GM18907 (cell line): ENCODE results near the gene JPH2.
"Not testable (repeated sequence)": the region's sequence is repeated elsewhere in the genome, so short reads cannot be mapped to it uniquely, and the experiment has no call there.

Experiments
- ATAC-seq: cut with Tn5 transposase; IDR thresholded peaks from one replicate; pipeline ENCODE4 v1.9.1; 2021; ENCODE audit warnings: mild to moderate bottlenecking, moderate library complexity; ENCODE audit not compliant: unreplicated experiment

Gene JPH2

DNA sequence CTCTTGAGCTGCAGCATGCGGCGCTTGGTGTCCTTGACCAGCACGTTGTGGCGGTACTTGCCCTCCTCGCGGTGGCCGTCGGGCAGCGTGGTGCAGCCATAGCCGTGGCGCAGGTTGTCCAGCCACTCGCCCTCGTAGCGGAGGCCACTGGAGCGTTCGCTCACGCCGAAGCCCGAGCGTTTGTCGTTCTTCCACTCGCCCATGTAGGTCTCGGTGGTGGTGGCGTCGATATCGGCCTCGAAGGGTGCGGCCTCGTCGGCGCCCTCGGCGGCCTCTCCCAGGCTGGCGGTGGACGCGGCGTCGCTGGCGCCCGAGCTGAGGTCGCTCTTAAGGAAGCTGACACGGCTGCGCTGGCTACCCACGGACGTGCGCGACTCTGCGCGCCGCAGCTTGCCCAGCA is 27.3 kb downstream of the JPH2 start:
- ATAC-seq = no peak

DNA sequence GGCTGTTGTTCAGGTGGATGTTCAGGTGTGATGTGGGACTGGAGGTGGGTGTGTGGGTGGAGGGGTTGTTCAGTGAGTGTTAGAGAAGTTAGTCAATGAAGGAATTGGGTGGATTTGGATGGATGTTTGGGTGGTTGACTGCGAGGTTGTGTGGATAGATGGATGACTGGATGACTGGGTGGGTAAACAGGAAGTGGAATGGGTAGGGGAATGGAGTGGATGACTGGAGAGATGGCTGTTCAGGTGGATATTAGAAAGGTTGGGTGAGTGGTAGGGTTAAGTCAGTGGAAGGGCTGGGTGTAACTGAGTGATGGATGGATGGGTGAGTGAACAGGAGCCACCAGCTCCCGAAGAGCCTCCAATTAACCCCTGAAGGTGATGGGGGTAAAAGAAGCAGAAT is 27.9 kb downstream of the JPH2 start:
- no peak for ATAC-seq

DNA sequence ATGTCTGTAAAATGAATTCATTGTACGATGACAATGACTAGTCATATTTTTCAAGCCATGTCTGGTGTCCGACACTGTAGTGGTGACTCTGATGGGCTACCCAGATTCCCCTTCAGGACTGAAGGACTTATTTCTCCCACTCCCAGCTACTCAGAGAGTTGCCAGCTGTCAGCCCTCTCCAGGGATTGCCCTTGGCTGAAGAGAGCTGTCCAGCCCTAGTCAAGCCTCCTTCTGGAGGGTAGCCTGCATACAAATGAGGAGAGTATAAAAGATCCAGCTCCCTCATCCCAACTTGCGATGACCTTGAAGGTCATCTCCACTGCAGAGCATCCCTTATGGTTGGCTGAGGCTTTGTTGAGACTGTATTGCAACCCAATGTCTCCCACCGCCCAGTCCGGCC is 29.9 kb downstream of the JPH2 start:
- ATAC-seq = no peak

DNA sequence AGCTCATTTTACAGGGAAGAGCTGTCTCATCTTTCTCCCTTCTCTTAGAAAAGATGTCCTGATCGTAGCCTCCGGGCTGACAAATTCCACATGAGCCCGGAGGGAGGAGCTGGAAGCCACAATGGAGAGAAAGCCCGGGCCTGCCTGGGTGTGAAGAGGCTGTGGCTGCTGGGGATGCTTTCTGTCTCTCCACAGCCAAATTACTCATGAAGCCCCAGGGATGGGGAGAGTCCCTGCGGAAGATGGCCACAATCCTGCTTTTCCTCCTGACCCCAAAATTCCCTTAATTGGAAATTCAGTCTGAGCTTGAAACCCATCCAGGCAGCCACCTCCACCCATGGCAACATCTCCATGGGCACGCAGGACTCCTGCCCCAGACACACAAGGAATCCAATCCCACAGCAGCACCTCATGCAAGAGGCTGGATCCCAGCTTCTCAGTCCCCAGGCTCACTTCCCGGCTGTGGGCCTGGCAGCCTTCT is 32.4 kb downstream of the JPH2 start:
- ATAC-seq = no peak

DNA sequence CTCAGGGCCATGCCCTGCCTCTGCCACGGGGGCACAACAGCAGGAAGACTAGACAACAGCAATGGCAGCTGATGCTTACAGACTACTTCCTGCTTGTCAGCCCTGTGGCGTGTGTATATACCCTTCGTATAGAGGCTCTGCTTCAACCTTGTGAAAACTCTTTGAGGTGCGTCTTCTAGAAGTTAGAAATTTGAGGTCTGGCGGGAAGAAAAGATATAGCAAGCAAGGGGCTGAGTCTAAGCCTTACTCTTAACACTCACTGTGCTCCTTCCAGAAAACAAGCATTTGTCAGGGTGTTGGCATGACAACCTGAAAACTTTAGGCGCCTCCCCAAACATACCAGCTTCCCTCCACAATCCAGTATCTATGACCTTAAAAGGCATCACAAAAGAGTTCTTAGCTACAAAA is 33.3 kb downstream of the JPH2 start:
- no peak for ATAC-seq

- no peak for ATAC-seq
These were observed 35.2 kb downstream of the JPH2 start for GRCh38 chr20:44151621-44152416.

DNA sequence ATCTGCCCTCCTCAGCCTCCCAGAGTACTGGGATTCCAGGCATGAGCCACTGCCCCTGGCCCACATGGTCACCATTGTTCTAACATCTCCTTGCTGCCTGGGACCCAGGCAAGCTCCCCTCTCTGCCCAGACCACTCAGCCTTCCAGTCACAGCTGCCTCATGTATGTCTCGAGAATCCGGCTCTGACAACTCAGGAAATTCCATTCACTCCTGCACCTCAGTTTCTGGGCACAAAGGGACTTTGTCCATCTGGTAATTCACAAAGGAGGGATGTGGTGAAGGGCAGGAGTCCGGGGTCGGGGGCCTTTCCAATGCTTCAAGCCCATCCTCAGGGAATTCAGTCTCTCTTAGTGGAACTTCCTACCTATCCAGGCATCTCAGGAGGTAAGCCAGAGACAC is 40.7 kb downstream of the JPH2 start:
- ATAC-seq = no peak

- ATAC-seq = no peak
These were observed 41.7 kb downstream of the JPH2 start for GRCh38 chr20:44145131-44145775.

DNA sequence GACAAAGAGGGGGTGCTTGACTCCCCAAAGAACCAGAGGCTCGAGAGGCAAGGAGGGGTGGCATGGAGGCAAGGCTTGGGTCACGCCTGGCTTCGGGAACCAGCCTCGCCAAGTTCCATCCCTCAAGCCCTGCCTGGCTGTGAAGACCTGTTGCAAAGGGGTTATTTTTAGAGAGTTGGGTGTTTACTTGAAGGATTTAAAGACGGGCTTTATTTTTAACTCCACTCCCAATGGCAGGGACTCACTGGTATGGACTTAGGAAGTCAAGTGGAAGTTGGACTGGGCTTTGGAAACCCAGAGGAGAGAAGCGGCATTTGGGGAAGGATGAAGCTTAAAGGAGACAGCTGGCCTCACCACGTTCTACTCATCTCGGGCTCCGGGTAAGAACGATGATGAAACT is 43.1 kb downstream of the JPH2 start:
- no peak for ATAC-seq

DNA sequence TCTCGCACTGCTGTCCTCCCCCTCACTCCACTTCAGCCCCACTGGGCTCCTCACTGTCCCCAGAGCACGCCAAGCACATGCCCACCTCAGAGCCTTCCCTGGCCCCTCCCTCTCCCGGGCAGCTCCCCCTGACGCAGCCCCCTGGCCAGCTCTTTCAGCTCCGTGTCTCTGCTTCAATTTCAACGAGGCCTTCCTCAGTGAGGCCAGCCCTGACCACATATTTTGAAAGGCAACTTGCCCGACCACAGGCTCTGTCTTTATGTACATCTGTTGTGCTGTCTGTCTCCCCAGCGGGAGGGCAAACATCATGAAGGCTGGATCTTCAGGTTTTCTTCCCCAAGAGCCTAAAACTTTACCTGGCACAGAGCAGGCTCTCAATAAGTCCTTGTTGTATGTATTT is 44.6 kb downstream of the JPH2 start:
- no peak for ATAC-seq

DNA sequence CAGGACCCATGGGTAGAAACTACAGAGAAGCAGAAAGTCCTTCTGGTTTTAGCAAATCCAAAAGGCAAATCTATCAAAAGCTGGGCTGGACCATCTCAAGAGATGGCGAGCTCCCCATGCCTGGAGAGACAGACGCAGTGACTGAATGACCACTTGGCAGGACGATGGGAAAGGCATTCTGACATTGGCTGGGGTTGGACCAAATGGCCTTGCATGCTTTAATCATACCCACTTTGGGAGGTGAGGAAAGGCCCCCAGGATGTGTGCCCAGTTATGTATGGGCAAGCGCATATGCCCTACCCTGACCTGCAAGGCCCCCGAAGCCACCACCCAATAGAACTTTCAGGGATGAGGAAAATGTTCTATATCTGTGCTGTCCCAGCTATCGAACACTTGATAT is 45.1 kb downstream of the JPH2 start:
- no peak for ATAC-seq

DNA sequence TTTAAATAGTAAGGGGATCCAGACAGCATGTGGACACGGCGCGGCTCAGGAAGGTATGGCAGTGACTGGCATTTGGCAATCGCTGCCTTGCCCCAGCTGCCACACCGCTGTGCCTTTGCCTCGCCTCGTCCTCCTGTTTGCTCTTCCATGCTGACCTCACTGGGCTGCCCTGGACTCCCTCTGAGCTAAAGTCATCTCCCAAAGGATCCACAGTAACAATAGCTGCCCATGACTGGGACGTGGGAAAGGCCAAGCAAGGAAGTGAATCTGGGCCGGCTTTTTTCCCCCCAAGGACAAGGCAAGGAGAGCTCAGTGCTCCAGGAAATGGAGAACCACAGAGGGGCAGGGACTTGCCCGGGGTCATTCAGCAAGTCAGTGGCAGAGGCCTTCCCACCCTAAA is 48.1 kb downstream of the JPH2 start:
- ATAC-seq = no peak

DNA sequence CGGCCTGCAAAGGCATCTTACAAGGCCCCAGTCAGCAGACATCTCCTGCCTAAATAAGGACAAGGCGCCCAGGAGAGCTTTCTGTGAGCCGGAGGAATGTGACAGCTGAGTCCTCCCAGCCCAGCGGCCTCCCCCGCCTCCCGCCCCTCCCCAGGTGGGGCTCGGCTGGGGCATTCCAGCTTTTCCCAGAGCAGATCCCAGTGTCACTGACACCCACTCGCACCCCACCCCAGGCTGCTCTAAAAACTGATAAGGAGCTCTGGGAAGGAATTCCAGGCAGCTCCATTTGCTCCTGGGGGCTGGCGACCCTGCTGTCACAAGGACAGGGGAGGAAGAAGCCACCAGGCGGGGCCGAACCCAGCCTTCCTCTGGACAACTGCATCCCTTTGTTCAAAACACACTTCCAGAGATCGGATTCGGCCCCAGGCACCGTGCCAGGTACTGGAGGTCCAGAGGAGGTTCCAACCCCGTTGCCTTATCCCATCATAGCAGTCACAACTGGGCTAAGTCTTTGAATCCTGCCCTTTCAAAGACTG is 49.7 kb downstream of the JPH2 start:
- no peak for ATAC-seq

DNA sequence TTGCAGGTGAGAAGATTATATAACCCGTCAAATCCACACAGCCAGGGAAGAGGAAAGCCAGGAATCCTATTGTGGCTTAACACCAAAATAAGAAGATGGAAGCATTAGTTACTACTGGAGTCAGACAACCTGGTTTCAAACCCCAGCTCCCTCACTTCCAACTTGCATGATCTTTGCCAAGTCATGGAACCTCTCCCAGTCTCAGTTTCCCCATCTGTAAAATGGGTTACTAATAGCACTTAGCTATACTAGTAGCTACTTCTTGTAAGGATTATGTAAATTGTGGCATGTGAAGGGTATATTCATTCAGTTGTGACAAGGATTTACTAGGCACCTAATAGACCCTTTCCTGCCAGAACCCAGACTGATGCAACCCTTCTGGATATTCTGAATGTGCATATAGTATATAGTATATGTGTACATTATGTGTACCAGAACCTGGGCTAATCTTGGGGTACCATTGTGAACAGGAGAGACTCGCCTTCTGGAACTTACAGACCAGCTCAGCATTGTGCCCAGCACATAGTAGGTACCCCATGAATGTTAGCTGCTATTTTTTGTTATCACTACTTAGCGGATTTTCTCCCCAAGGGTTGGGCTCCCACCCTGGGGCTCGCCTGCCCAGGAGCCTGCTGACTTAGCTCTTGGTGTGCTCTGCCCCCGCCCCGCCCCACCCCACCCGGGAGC is 50.3 kb downstream of the JPH2 start:
- no peak for ATAC-seq

DNA sequence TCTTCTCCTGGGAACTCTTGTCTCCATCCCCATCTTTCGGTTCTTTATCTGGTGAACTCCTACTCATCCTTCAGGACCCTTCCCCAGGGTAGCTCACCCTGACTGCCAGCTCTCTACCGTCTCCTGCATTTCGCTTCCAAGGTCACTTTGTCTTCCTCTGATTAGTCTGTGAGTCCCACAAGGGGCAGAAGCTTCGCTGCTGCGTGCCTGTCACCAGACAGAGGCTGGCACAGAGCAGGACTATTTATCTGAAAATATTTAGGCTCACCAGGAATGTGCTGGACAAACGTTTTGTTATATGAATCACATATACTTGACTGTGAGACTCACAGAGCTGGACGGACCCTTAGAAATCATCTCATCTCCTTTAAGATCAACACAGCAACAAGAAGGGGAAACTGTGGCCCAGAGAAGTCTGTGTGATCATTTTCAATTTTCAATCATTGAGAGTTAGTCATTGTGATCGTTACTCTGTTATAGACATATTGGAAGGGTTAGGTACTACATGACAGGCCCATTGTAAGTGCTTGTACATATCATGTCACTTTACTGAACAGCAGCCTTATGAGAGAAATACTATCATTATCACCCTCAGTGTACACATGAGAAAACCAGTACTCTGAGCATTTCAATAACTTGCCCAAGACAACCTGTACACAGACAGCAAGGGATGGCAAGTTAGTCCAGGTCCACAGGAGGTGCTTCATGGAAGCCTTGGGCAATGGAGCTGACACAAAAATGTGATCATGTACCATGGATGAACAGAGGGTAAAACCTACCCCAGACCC is 51.4 kb downstream of the JPH2 start:
- no peak for ATAC-seq

DNA sequence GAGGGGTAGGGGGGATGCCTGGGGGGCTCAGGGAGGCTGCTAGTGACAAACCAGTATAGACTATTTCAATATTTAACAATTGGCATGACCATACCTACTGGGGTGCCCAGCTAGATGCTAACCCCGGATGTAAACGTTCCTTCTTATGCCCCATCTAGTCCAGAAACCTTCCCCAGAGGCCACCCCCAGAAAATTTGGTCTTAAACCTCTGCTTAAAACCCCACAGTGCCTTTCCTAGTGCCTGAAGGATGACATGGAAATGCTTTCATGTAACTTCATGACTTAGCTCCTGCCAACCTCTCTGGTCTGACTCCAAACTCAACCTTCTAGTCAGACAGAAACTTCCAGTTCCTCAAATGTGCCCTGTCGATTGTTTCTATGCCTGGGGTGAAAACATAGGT is 52.0 kb downstream of the JPH2 start:
- ATAC-seq = no peak

DNA sequence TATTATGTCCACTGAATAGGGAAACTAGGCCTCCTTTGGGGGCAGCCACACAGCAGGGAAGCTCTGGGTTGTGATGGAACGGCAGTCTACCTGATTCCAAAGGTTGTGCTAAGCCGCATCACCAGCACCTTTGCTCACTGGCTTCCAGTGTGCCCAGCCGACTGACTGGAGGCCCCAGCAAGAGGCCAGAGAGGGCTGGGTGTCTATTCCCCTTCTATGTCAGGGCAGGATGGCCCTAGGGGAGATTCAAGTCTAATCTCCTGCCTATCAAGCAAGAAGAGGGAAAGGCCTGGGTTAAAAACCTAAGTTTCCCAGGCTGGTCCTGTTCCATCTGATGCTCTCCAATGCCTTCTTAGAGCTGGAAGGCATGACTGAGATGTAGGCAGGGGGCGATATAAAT is 53.6 kb downstream of the JPH2 start:
- no peak for ATAC-seq

DNA sequence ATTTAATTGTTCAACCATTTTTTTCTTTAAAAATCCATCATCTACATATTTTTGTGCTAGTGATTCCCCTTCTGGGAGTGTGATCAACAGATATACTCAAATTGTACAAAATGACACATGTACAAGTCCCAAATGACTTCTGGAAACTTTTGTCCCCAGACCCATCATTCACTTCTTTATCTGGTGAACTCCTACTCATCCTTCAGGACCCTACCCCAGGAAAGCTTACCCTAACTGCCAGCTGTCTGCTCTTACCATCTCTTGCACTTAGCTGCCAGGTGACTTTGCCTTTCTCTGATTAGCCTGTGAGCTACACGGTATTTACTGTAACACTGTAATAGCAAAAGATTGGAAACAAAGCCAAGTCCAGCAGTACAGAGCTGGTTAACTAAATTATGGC is 55.3 kb downstream of the JPH2 start:
- no peak for ATAC-seq

DNA sequence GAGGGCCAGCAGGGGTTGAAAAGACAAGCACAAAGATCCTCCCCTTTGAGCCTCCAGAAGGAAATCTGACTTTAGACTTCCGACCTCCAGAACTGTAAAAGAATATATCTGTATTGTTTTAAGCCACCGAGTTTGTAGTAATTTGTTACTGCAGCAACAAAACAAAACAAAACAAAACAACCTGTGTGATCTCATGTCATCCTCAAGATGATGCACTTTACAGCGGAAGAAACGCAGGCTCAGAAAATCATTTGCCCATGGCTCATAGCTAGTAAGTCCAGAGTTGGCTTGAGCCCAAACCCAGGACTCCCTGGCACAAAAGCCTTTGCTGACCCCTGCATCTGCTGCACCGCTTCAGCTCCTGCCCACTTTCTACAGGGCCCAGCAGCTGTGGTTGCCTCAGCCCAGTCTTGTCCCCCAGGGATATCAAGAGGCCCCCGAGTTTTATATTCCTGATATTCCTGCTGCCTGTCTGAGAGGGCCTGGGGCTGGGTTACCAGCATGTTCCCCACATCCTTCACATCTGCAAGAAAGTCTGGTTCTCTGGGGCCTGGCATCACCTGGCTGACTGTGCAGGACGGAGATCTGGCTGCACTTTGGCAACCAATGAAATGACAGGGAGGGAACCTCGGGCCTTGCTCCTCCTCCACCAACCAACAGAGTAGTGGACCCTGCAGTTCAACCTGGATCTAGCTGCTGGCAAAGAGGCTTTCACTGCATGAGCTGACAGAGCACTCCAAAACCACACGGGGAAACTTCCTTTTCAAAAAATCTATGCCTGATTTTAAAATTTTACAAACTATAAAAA is 56.9 kb downstream of the JPH2 start:
- no peak for ATAC-seq

- ATAC-seq = not testable (repeated sequence)
These were observed 57.7 kb downstream of the JPH2 start for GRCh38 chr20:44129300-44129699.
